Measurements from ENCODE around the gene PIK3R6. TPM values are rescaled to one million over a fixed set of nuclear protein-coding genes. Genes with fewer than 3 reads are reported as not detected.
A peak's percentile ranks its signal among the peaks of the same experiment; 100 is the strongest.

Gene PIK3R6
- total and polyA plus RNA-seq, 2 of the 13 experiments (the other 11 are each of a cell fraction or from before 2014, with no cell fraction given), result not detected

DNA sequence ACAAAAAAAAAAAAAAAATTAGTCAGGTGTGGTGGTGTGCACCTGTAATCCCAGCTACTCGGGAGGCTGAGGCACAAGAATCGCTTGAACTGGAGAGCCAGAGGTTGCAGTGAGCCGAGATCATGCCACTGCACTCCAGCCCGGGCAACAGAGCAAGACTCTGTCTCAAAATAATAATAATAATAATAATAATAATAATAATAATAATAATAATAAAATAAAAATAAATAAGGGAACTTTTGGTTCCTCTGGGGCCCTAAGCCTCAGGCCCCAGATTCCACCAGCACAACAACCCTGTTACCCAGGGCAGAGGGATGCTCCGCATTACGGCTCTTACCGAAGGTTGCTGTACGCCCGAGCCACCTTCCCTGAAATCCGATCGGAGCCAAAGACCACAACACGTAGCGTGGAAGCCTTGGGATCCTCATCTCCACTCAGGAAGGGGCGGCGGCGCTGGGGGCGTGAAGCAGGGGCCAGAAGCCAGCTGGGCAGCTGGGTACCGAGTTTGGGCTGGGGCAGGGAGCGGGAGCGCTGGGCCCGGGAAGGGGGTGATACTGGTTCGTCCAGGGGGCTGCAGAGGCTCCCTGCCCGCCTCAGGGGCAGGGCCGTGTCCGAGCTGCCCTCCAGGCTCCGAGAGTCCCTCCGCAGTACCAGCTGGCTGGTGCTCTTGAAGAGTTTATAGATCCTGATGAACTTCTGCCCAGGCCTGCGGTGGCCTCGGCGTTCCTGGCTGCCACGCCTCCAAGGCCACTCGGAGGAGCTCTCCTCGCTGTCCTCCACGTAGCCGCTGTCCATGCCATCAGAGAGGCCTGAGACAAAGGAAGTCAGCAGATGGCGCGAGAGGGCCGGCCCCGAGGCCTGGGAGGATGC lies 20.6 kb upstream of the PIK3R6 start:
- no peaks in the 10 kb centered on the region for H3K4me1 ChIP-seq (ENCODE audit: insufficient read depth, low read length)
- H3K79me2 ChIP-seq (ENCODE audit: insufficient read depth, low read length), result no peaks in the 10 kb centered on the region
- WGBS (ENCODE audit: low lambda C conversion rate), result 46% methylated on average over 25 of the region's 39 CpGs
- peak; percentile 47 for TF ChIP-seq STAG1 (CRISPR knock-in tag; IDR thresholded peaks at IDR 0.05)
- TF ChIP-seq, protein P1, sequence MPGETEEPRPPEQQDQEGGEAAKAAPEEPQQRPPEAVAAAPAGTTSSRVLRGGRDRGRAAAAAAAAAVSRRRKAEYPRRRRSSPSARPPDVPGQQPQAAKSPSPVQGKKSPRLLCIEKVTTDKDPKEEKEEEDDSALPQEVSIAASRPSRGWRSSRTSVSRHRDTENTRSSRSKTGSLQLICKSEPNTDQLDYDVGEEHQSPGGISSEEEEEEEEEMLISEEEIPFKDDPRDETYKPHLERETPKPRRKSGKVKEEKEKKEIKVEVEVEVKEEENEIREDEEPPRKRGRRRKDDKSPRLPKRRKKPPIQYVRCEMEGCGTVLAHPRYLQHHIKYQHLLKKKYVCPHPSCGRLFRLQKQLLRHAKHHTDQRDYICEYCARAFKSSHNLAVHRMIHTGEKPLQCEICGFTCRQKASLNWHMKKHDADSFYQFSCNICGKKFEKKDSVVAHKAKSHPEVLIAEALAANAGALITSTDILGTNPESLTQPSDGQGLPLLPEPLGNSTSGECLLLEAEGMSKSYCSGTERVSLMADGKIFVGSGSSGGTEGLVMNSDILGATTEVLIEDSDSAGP (CRISPR knock-in tag; IDR thresholded peaks at IDR 0.05; ENCODE audit: borderline replicate concordance), result peak; percentile 21; the same call in 1 of the 2 replicates
- TF ChIP-seq, protein P2, sequence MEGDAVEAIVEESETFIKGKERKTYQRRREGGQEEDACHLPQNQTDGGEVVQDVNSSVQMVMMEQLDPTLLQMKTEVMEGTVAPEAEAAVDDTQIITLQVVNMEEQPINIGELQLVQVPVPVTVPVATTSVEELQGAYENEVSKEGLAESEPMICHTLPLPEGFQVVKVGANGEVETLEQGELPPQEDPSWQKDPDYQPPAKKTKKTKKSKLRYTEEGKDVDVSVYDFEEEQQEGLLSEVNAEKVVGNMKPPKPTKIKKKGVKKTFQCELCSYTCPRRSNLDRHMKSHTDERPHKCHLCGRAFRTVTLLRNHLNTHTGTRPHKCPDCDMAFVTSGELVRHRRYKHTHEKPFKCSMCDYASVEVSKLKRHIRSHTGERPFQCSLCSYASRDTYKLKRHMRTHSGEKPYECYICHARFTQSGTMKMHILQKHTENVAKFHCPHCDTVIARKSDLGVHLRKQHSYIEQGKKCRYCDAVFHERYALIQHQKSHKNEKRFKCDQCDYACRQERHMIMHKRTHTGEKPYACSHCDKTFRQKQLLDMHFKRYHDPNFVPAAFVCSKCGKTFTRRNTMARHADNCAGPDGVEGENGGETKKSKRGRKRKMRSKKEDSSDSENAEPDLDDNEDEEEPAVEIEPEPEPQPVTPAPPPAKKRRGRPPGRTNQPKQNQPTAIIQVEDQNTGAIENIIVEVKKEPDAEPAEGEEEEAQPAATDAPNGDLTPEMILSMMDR (CRISPR knock-in tag; IDR thresholded peaks at IDR 0.05), result peak; percentile 78
- TF ChIP-seq ZNF577 (CRISPR knock-in tag; IDR thresholded peaks at IDR 0.05; ENCODE audit: borderline replicate concordance, low read depth), result no peak
- intact Hi-C loops (cut with micrococcal nuclease; ENCODE audit: unreplicated experiment), result no loop called here
- H3K27me3 ChIP-seq (ENCODE audit: control insufficient read depth in 1 of 2, insufficient read depth in 2 of 2, low read length in 2 of 2), result peaks cover 7 to 24% of the 10 kb centered on the region in 2 experiments; a peak in 3 of 5 replicates
- ATAC-seq (peak; percentile 83), DNase-seq (ENCODE audit: low spot score) (peak; percentile 39), FAIRE-seq (no peak)
- no peaks in the 10 kb centered on the region for H4K20me1 ChIP-seq (ENCODE audit: insufficient read depth, low read length)
- no peak overlapping the region for H3K27ac ChIP-seq (ENCODE audit: extremely low read length, insufficient read depth, low read length)
- BruUV-seq (replicated peaks), result no TSS peak
- CTCF ChIA-PET (ENCODE audit: low intra/inter-chr PET ratio, low total read pairs), result no interaction called here
- in situ Hi-C loops (cut with HindIII; ENCODE audit: extremely low pct_ligation_motif_present, low pct_unique_long_range_greater_than_20kb), result no loop called here
- H3K4me3 ChIP-seq (replicated peaks in 1 of 3; ENCODE audit: insufficient read depth in 1 of 3, low read depth in 2 of 3, low read length in 3 of 3), result no peak overlapping the region
- no peak overlapping the region for H3K4me2 ChIP-seq (ENCODE audit: low read depth, low read length)
- no peaks in the 10 kb centered on the region for H3K9me3 ChIP-seq (ENCODE audit: low read length)
- no peaks in the 10 kb centered on the region for H3K36me3 ChIP-seq (replicated peaks in 1 of 2; ENCODE audit: control insufficient read depth in 1 of 2, insufficient read depth in 2 of 2, low read length in 2 of 2)
- POLR2A ChIA-PET, result no interaction called here
- H2AFZ ChIP-seq (ENCODE audit: low read length), result no peak overlapping the region
- no peak overlapping the region for H3K9ac ChIP-seq (ENCODE audit: insufficient read depth, low read depth, low read length)

Measured in HepG2 (cell line).